Upper lobe of left lung (tissue), 4 donors: ENCODE data around the gene SCP2.

Experiments used
- EP300 ChIP-seq, 4 donors: sonication (generic); formaldehyde crosslinking; IDR thresholded peaks; one replicate each; pipeline ENCODE4 v1.5.1; 2017; ENCODE audit warnings: antibody characterized with exemption in 4 of 4, control low read depth in 2 of 4
- POLR2A ChIP-seq, 4 donors: fragments of 450-650 bp; IDR thresholded peaks; one replicate each; pipeline ENCODE4 v1.5.1; 2016 to 2017; ENCODE audit warnings: antibody characterized with exemption in 4 of 4, mild to moderate bottlenecking in 2 of 4
- POLR2AphosphoS5 ChIP-seq, 2 donors: sonication (generic); formaldehyde crosslinking; IDR thresholded peaks; one replicate each; pipeline ENCODE4 v1.5.1; 2017; ENCODE audit warnings: antibody characterized with exemption in 2 of 2
- TF ChIP-seq, protein P1 (sequence below), 6 experiments: fragments of 450-650 bp in 4 of 6; fragments of 200-600 bp in 2 of 6; sonication (generic) in 2 of 6; IDR thresholded peaks; one replicate each; pipeline ENCODE4 v1.5.1; 2016 to 2019; ENCODE audit warnings: antibody characterized with exemption in 6 of 6

DNA sequence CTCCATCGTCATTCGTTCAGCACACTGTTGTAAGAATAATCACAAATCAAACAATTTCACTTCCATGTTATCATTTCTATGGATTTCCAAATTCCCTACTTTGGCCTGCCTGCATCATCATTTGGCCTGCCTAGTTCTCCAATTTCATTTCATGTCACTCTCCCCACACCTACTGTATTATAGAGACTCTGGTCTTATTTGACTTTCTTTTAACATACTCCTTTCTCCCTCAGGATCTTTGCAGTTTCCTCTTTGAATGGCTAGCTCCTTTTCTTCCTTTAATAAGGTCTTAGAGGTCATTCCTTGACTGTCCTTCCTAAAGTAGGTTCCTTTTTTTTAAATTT, 98.7 kb downstream of the SCP2 start:
- TF ChIP-seq, protein P1, sequence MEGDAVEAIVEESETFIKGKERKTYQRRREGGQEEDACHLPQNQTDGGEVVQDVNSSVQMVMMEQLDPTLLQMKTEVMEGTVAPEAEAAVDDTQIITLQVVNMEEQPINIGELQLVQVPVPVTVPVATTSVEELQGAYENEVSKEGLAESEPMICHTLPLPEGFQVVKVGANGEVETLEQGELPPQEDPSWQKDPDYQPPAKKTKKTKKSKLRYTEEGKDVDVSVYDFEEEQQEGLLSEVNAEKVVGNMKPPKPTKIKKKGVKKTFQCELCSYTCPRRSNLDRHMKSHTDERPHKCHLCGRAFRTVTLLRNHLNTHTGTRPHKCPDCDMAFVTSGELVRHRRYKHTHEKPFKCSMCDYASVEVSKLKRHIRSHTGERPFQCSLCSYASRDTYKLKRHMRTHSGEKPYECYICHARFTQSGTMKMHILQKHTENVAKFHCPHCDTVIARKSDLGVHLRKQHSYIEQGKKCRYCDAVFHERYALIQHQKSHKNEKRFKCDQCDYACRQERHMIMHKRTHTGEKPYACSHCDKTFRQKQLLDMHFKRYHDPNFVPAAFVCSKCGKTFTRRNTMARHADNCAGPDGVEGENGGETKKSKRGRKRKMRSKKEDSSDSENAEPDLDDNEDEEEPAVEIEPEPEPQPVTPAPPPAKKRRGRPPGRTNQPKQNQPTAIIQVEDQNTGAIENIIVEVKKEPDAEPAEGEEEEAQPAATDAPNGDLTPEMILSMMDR (IDR thresholded peaks at IDR 0.05) = no peak
- TF ChIP-seq EP300 (IDR thresholded peaks at IDR 0.05) (no peak), POLR2A (IDR thresholded peaks at IDR 0.05) (no peak), POLR2AphosphoS5 (IDR thresholded peaks at IDR 0.05) (no peak)
